ENCODE results near the gene MYNN. TPM values are rescaled to one million over a fixed set of nuclear protein-coding genes. Genes with fewer than 3 reads are reported as not detected.

MYNN gene
- total and polyA plus RNA-seq, 9 of the 15 experiments (the other 6 are each of a cell fraction or from before 2014, with no cell fraction given): 10.4 to 35.7 (median 21.3) TPM

DNA sequence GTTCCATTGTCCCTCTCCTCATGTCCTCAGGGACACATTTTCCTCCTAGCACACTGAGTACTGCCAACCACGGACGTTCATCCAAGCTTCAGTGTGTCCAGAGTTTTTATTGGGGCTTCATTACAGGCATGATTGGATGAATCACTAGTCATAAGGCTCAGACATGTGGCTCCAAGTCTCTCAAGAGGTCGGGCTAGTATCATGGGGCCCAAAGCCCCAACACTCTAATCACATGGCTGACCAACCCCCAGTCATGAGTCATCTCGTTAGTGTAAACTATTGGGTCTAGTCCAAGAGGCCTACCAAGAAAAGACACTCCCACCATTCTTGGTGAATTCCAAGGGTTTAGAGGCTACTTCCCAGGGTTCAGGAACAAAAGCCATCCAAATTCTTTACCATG lies 12.7 kb upstream of the MYNN start (continued):
- TF ChIP-seq, protein P1, sequence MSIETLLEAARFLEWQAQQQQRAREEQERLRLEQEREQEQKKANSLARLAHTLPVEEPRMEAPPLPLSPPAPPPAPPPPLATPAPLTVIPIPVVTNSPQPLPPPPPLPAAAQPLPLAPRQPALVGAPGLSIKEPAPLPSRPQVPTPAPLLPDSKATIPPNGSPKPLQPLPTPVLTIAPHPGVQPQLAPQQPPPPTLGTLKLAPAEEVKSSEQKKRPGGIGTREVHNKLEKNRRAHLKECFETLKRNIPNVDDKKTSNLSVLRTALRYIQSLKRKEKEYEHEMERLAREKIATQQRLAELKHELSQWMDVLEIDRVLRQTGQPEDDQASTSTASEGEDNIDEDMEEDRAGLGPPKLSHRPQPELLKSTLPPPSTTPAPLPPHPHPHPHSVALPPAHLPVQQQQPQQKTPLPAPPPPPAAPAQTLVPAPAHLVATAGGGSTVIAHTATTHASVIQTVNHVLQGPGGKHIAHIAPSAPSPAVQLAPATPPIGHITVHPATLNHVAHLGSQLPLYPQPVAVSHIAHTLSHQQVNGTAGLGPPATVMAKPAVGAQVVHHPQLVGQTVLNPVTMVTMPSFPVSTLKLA (conservative IDR thresholded peaks at IDR 0.05): peak in 1 of 2 experiments; percentile 69; a peak in 2 of 4 replicates
- TF ChIP-seq, protein P2, sequence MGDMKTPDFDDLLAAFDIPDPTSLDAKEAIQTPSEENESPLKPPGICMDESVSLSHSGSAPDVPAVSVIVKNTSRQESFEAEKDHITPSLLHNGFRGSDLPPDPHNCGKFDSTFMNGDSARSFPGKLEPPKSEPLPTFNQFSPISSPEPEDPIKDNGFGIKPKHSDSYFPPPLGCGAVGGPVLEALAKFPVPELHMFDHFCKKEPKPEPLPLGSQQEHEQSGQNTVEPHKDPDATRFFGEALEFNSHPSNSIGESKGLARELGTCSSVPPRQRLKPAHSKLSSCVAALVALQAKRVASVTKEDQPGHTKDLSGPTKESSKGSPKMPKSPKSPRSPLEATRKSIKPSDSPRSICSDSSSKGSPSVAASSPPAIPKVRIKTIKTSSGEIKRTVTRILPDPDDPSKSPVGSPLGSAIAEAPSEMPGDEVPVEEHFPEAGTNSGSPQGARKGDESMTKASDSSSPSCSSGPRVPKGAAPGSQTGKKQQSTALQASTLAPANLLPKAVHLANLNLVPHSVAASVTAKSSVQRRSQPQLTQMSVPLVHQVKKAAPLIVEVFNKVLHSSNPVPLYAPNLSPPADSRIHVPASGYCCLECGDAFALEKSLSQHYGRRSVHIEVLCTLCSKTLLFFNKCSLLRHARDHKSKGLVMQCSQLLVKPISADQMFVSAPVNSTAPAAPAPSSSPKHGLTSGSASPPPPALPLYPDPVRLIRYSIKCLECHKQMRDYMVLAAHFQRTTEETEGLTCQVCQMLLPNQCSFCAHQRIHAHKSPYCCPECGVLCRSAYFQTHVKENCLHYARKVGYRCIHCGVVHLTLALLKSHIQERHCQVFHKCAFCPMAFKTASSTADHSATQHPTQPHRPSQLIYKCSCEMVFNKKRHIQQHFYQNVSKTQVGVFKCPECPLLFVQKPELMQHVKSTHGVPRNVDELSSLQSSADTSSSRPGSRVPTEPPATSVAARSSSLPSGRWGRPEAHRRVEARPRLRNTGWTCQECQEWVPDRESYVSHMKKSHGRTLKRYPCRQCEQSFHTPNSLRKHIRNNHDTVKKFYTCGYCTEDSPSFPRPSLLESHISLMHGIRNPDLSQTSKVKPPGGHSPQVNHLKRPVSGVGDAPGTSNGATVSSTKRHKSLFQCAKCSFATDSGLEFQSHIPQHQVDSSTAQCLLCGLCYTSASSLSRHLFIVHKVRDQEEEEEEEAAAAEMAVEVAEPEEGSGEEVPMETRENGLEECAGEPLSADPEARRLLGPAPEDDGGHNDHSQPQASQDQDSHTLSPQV (IDR thresholded peaks at IDR 0.05): peak; percentile 72; the same call in 1 of the 2 replicates
- TF ChIP-seq NR2C1 (IDR thresholded peaks at IDR 0.05) (no peak), NR2C1 (tag; IDR thresholded peaks at IDR 0.05) (0 out of 2 replicates have a peak, but pooled peaks have one; percentile 8), ZNF436 (CRISPR knock-in tag; IDR thresholded peaks at IDR 0.05) (no peak), CBX5 (IDR thresholded peaks at IDR 0.05; ENCODE audit: borderline replicate concordance, low read depth) (peak; percentile 49; the same call in 1 of the 2 replicates), FOSL1 (tag; conservative IDR thresholded peaks at IDR 0.05) (peak; percentile 98), MTA3 (IDR thresholded peaks at IDR 0.05; ENCODE audit: borderline replicate concordance) (no peak), PML (IDR thresholded peaks at IDR 0.05; ENCODE audit: low read length) (no peak), ZFX (CRISPR knock-in tag; IDR thresholded peaks at IDR 0.05) (peak; percentile 73), SMARCC2 (IDR thresholded peaks at IDR 0.05; ENCODE audit: low read depth) (peak; percentile 46; the same call in 1 of the 2 replicates), STAG1 (CRISPR knock-in tag; IDR thresholded peaks at IDR 0.05; ENCODE audit: borderline replicate concordance) (no peak), SMAD4 (CRISPR knock-in tag; conservative IDR thresholded peaks at IDR 0.05) (peak; percentile 74), XRCC3 (IDR thresholded peaks at IDR 0.05) (no peak), RAD51 (IDR thresholded peaks at IDR 0.05; ENCODE audit: borderline replicate concordance, low read depth) (peak; percentile 65), EP300 (IDR thresholded peaks at IDR 0.05; ENCODE audit: low read length) (peak; percentile 66)
- TF ChIP-seq, protein P3, sequence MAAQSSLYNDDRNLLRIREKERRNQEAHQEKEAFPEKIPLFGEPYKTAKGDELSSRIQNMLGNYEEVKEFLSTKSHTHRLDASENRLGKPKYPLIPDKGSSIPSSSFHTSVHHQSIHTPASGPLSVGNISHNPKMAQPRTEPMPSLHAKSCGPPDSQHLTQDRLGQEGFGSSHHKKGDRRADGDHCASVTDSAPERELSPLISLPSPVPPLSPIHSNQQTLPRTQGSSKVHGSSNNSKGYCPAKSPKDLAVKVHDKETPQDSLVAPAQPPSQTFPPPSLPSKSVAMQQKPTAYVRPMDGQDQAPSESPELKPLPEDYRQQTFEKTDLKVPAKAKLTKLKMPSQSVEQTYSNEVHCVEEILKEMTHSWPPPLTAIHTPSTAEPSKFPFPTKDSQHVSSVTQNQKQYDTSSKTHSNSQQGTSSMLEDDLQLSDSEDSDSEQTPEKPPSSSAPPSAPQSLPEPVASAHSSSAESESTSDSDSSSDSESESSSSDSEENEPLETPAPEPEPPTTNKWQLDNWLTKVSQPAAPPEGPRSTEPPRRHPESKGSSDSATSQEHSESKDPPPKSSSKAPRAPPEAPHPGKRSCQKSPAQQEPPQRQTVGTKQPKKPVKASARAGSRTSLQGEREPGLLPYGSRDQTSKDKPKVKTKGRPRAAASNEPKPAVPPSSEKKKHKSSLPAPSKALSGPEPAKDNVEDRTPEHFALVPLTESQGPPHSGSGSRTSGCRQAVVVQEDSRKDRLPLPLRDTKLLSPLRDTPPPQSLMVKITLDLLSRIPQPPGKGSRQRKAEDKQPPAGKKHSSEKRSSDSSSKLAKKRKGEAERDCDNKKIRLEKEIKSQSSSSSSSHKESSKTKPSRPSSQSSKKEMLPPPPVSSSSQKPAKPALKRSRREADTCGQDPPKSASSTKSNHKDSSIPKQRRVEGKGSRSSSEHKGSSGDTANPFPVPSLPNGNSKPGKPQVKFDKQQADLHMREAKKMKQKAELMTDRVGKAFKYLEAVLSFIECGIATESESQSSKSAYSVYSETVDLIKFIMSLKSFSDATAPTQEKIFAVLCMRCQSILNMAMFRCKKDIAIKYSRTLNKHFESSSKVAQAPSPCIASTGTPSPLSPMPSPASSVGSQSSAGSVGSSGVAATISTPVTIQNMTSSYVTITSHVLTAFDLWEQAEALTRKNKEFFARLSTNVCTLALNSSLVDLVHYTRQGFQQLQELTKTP (IDR thresholded peaks at IDR 0.05; ENCODE audit: low read depth in 1 of 2, partially characterized antibody in 2 of 2): peak in 1 of 2 experiments; percentile 64
- TF ChIP-seq, protein P4, sequence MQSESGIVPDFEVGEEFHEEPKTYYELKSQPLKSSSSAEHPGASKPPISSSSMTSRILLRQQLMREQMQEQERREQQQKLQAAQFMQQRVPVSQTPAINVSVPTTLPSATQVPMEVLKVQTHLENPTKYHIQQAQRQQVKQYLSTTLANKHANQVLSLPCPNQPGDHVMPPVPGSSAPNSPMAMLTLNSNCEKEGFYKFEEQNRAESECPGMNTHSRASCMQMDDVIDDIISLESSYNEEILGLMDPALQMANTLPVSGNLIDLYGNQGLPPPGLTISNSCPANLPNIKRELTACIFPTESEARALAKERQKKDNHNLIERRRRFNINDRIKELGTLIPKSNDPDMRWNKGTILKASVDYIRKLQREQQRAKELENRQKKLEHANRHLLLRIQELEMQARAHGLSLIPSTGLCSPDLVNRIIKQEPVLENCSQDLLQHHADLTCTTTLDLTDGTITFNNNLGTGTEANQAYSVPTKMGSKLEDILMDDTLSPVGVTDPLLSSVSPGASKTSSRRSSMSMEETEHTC (IDR thresholded peaks at IDR 0.05): peak; percentile 77

Data from K562 (cell line).